22Rv1 (cell line): ENCODE data around the gene RAP1GAP2.
"Not testable (repeated sequence)": the region's sequence is repeated elsewhere in the genome, so short reads cannot be mapped to it uniquely, and the experiment has no call there.

ENCODE experiments used
- H3K27ac ChIP-seq: fragments of 450-650 bp; 2 replicates; pipeline ENCODE4 v1.5.1; 2017
- ZFX ChIP-seq: fragments of 450-650 bp; IDR thresholded peaks from 2 replicates; pipeline ENCODE4 v1.6.1; 2017; ENCODE audit warnings: antibody characterized with exemption, borderline replicate concordance
- TF ChIP-seq, protein P1 (sequence below): fragments of 450-650 bp; IDR thresholded peaks from 2 replicates; pipeline ENCODE4 v1.5.1; 2017; ENCODE audit warnings: mild to moderate bottlenecking

RAP1GAP2 gene

GRCh38 chr17:3038941-3039340 lies 242.7 kb downstream of the RAP1GAP2 start:
- no peak for TF ChIP-seq ZFX
- TF ChIP-seq, protein P1, sequence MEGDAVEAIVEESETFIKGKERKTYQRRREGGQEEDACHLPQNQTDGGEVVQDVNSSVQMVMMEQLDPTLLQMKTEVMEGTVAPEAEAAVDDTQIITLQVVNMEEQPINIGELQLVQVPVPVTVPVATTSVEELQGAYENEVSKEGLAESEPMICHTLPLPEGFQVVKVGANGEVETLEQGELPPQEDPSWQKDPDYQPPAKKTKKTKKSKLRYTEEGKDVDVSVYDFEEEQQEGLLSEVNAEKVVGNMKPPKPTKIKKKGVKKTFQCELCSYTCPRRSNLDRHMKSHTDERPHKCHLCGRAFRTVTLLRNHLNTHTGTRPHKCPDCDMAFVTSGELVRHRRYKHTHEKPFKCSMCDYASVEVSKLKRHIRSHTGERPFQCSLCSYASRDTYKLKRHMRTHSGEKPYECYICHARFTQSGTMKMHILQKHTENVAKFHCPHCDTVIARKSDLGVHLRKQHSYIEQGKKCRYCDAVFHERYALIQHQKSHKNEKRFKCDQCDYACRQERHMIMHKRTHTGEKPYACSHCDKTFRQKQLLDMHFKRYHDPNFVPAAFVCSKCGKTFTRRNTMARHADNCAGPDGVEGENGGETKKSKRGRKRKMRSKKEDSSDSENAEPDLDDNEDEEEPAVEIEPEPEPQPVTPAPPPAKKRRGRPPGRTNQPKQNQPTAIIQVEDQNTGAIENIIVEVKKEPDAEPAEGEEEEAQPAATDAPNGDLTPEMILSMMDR: no peak
- no peak overlapping the region for H3K27ac ChIP-seq

DNA sequence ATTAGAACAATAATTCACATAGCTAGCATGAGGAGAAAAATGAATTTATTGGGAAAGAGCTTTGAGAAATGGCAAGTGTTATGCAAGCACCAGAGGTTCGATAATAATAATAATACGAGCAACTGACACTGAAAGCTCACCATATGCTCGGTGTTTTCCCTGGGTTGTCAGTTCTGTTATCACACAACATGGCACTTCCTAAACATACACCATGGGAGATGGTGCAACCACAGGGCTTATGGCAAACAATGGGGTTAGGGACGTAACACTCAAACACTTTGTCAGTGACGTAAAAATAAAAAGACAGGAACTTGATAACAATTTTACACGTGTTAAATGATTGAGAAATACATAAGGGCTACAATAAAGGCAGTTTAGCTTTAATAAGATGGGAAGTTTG lies 243.5 kb downstream of the RAP1GAP2 start:
- TF ChIP-seq, protein P1: no peak
- TF ChIP-seq ZFX: no peak
- no peak overlapping the region for H3K27ac ChIP-seq

DNA sequence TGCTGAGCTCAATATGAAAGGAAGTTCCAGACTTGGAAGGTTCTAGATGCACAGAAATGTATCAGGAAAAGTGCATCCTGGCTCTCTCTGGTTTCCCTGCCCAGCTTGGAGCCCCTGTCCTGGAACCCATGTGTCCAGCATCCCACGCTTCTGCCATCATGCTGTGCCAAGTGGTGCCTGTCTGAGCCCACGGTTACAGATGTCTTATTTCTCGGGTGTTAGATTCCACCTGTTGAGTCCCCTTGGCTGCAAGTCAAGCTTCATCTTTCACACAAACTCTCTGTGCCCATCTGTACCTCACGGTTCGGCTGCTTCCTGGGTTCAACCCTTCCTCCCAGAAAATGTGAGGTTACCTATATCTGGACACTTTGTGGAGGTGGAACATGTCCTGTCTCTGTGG lies 244.6 kb downstream of the RAP1GAP2 start:
- TF ChIP-seq, protein P1: no peak
- TF ChIP-seq ZFX: no peak
- no peak overlapping the region for H3K27ac ChIP-seq

- no peak overlapping the region for H3K27ac ChIP-seq
- TF ChIP-seq ZFX: no peak
- TF ChIP-seq, protein P1: peak; percentile 92
These were observed 247.6 kb downstream of the RAP1GAP2 start for GRCh38 chr17:3043737-3044365.

GRCh38 chr17:3046753-3047152 lies 250.5 kb downstream of the RAP1GAP2 start:
- no peak overlapping the region for H3K27ac ChIP-seq
- no peak for TF ChIP-seq ZFX
- TF ChIP-seq, protein P1: no peak

- TF ChIP-seq ZFX: no peak
- TF ChIP-seq, protein P1: peak; percentile 93
- peak overlapping the region; percentile 56 for H3K27ac ChIP-seq
These were observed 252.7 kb downstream of the RAP1GAP2 start for GRCh38 chr17:3048727-3049471.

- H3K27ac ChIP-seq: no peak overlapping the region
- TF ChIP-seq, protein P1: no peak
- TF ChIP-seq ZFX: no peak
These were observed 253.6 kb downstream of the RAP1GAP2 start for GRCh38 chr17:3049705-3050295.

DNA sequence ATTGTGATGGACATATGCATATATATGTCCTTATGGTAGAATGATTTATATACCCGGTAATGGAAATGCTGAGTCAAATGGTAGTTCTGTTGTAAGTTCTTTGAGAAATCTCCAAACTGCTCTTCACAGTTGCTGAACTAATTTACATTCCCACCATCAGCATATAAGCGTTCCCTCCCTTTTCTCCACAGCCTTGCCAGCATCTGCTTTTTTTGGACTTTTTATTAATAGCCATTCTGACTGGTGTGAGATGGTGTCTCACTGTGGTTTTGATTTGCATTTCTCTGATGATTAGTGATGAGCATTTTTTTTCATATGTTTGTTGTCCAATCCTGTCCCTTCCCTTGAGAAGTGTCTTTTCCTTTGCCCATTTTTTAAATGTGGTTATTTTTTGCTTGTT lies 258.6 kb downstream of the RAP1GAP2 start:
- not testable (repeated sequence) for H3K27ac ChIP-seq

DNA sequence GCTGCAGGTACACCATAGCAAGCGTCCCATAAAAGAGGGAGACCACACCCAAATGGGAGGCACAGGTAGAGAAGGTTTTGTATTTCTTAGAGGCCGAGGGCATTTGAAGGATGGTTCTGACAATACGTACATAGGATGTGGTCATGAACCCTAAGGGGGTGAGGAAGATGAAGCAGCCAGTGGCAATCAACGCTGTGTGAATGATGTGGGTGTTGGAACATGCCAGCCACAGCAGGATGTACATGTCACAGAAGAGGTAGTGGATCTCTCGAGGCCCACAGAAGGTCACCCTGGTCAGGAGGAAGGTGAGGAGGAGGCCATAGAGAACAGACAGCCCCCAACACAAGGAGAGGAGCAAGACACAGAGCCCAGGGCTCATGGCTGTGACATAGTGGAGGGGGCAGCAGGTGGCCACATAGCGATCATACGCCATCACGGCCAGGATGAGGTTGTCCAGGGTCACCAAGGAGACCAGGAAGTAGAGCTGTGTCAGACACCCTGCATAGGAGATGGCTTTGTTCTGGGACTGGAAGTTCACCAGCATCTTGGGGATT lies 266.7 kb downstream of the RAP1GAP2 start:
- not testable (repeated sequence) for H3K27ac ChIP-seq

DNA sequence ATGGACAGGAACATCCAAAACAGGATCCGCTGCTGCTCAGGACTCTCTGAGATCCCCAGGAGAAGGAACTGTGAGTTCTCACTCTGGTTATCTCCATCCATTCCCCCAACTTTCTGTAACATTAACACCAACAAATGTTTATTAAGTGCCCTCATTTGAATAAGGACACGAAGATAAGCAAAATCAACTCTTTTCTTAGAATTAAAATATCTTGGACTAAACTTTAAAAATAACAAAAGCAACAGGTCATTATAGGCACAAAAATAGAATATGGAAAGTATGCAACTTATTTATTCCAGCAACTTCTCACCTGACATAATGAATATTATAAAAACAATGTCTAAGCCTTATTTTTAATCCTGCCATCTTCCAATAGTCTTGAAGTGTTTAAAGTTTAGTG lies 267.3 kb downstream of the RAP1GAP2 start, which contains the start of gene OR1D5:
Gene OR1D5, minus strand, starts transcription at position 101 of the 400 bp plus-strand sequence. Its CDS starts 0 bp downstream, at position 101.
- H3K27ac ChIP-seq: not testable (repeated sequence)

DNA sequence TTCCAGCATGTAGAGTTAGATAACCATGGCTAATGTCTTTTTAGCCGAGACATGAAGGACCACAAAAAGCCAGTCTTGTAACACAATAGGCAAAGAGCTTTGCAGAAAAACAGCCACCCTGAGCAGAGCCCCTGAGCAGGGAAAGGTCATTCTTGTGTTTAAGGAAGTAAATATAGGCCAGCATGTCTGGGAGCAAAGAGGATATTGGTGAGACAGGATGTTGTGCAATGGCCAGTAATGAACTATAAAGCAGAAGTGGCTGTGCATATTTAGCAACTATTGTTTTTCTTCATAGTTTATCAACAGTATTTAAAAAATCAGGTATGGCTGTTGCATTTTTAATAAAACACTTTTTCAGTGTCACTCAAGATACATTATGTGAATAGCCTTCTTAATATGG lies 269.0 kb downstream of the RAP1GAP2 start:
- not testable (repeated sequence) for H3K27ac ChIP-seq
